DMS53 (cell line): ENCODE measurements around the gene ATN1.

ENCODE experiments used
- DNase-seq: peaks from one replicate; lab custom pipeline; 2025; lab: John Stamatoyannopoulos, UW

Gene ATN1

DNA sequence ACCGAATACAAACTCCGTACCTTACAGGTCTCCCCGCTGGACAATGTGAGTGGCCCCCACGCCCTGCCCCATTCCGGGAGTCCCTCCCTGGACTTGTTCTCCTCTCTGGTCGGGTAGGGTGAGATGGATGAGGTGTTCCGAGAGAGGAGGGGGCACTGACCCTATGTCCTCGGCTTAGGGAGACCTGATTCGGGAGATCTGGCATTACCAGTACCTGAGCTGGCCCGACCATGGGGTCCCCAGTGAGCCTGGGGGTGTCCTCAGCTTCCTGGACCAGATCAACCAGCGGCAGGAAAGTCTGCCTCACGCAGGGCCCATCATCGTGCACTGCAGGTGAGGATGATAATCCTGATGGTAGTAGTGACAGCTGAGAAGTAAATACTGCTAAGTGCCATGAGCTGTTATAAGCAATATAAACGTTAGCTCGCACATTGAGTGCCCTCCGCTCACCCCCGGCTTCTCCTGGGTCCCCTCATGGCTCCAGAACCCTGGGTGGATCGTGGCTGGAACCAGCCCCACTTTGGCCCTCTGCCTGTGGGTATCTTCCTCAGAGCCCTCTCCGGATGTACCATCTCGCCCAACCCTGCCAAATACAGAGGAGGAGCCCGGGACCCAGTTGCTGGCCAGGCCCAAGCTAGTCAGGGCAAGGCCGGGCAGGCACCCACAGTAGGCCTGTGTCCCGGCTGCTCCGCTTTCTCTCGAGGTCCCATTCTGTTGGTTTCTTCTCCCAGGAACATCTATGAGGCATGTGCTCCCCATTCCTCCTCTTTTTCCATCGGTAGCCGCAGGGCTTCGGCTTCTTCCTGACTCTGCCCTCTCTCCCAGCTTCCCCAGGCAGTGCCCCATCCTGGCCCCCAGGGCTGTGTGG, 30.2 kb downstream of the ATN1 start:
- no peak for DNase-seq

DNA sequence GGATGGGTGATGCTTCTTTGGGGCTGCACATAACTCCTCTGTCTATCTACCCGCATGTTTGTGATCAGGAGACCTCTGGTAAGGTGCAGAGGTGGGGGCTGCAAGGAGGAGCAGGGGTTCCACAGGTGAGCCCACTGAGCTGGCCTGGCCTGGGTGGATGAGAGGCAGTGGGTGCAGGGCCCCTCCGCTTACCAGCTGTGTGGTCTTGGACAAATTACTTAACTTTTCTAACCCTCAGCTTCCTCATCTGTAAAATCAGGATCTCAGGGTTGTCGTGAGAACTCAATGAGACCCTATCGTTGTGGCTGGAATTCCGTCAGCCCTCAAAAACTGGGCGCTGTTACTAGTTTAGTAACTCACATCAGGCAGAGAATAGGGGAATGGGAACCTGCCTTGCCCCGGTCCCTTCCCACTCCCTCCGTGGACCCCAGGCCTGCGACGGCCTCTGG, 30.9 kb downstream of the ATN1 start:
- no peak for DNase-seq

DNA sequence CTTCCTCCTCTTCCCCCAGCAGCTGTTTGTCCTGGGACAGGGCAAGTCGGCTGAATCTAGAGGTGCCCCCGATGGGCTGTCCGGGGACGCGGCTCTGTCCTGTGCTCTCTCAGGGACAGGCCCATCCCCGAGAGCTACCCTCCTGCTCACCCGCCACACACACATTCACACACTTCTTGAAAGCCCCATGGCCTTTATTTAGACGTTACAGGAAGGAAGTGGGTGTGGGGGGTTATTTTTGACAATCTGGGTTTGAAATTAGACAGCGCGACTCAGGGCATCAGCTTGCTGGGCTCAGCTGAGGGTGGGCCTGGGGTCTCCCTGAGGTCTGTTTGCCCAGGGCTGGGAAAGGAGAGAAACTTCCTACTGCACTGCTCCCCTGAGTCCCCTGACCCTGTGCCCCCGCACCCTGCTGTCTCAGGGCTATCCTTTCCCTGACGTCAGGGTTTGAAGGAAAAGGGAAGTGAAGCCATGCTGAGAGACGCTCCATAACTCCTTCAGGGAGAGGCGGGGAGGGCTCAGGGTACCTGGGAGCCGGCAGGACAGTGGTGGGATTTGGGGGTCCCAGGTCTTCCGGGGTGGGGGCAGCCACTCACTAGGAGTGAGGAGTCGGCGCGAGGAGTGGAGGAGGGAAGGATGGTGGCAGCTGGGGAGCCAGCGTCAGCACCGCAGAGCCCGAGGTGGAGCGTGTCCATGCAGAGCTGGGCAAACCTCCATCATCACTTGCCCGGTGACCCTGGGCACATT, 31.5 kb downstream of the ATN1 start:
- no peak for DNase-seq

DNA sequence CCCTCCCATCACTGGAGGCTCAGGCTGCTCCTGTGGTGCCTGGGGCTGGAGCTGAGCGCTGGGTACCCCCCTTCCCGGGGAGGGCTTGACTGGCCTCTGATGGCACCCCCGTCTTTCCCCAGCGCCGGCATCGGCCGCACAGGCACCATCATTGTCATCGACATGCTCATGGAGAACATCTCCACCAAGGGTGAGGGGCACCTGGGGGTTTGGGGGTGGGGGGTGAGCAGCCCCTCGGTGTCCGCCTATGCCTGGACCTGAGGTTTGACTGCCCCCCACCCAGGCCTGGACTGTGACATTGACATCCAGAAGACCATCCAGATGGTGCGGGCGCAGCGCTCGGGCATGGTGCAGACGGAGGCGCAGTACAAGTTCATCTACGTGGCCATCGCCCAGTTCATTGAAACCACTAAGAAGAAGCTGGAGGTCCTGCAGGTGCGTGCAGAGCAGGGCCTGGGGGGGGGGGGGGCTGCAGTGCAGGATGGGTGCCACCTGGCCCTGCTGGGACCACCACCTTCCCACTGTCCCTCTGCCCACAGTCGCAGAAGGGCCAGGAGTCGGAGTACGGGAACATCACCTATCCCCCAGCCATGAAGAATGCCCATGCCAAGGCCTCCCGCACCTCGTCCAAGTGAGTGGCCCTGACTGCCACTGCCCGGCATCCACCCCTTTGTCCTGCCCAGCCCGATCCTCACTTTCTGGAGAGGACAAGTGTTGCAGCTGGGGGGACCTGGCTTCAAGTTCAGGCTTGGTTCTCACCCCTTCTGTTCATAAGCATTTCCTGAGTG, 32.2 kb downstream of the ATN1 start:
- no peak for DNase-seq

DNA sequence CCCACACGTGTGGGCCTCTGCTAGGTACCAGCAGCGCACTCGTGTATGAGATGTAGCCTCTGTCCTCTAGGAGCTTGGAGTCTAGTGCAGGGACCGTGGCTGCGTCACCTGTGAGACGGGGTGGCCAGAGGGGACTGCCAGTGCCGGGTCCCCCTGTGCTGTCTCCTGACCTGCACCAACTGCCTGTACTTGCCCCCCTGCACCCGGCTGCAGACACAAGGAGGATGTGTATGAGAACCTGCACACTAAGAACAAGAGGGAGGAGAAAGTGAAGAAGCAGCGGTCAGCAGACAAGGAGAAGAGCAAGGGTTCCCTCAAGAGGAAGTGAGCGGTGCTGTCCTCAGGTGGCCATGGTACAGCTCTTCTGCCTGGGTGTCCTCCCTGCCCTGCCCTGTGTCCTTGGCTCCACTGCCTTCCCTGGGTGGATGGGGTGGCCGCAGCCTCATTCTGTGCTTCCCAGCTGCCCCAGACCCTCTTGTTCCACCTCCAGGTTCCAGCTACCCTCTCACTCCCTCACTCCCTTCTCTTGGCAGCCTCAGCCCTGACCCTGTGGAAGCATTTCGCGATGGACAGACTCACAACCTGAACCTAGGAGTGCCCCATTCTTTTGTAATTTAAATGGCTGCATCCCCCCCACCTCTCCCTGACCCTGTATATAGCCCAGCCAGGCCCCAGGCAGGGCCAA, 33.0 kb downstream of the ATN1 start:
- DNase-seq, result peak; percentile 77

DNA sequence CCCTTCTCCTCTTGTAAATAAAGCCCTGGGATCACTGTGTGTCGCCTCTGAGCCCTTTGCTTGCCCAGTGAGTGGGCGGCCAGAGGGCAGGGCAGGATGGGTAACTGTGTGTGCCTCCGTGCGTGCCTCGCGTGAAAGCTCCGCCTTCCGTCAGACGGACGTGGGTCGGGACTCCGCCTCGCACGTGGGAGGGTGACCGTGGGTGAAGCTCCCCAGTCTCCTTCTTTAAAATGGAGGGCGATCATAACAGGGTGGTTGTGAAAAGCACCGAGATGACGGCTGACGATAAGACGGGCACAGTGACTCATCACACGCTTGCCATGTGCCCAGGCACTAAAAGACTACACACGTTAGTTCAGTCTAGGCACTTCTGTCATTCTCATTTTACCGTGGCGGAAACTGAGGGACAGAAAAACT, 33.5 kb downstream of the ATN1 start:
- DNase-seq, result peak; percentile 94

DNA sequence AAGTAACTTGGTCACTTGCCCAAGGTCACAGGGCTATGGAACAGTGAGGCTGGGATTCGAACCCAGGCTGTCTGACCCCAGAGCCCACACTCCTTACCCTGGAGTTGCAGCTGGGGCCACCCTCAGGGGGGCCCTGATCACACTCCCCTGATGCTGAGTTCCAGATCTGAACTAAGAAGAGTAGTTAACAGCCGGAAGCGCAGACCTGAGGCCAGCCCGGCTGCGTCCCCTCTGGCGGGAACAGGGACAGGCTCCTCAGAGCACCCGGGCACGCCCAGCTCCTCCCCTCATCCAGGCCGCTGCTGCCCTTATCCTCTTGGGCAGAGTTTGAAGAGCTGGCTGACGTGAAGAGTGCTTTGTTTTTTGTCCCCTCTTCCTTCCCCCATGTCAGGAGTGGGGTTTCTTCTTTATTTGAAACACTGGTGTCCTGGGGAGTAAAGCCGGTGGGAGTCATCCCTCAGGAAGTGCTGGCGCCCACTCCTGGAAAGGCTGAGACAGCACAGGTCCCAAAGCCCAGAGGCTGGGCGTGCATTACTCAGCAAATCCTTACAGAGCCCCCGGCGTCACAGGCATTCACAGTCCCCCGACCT, 34.0 kb downstream of the ATN1 start:
- DNase-seq, result peak; percentile 99

DNA sequence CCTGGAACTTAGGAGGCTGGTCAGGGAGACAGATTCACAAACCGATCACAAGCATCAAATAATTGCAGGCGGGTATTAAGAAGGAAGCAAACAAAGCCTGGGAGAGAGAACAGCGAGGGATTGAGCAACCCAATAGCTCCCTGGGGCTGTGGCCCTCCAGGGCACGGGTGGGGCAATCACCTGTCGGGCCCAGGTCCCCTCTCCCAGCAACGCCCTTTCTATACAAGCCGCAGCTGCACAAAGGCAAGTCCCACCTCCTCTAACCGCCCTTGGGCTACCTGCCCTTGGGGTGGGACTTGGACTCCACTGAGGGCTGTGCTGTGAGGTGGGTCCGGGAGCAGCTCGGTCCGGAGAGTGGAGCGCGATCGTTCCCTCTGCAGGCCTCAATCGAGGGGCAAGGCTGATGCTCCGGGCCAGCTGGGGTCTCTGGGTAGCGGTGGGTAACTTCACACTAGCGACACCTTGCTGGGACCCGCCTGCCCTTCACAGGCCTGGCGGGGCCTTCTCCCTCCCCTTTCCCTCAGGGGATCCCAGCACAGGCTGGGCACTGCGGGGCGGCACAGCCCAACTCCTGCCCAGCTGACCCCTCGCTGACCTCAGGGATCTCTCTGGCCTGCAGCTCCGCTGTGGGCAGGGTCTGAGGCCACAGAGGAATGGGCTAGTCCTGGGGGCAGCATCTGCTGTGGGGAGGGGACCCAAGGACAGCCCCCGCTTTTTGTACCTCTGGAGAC, 34.7 kb downstream of the ATN1 start:
- peak; percentile 98 for DNase-seq

DNA sequence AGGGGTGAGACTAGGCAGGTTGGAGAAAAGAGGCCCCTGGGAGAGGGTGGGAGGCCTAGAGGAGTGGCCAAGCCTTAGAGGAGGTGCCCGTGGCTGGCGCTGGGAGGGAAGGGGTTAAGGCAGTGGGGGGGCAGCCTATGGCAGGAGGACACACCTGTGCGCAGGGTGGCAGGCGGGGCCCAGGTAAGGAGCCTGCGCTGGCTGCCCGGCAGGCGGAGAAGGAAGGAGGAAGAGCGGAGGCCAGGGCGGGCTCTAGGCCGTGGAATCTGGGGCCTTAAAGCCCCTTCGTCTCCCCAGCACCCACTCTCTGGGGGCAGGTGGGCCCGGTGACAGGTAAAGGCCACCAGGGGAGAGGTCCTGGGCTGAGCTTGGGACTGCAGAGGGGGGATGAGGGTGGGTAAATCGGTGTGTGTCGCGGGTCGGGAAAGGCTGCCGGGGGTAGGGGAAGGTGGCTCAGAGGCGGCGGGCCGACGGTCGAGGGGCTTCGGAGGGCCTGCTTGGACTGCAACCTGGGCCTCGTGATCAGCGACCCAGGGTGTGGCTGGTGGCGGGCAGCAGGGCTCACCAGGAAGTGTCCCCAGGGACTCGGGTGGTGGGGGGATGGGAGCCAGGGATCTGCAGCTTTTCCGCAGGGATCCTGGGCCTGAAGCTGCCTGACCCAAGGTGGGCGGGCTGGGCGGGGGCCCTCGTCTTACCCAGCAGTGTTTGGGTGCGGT, 35.4 kb downstream of the ATN1 start:
- peak; percentile 100 for DNase-seq

DNA sequence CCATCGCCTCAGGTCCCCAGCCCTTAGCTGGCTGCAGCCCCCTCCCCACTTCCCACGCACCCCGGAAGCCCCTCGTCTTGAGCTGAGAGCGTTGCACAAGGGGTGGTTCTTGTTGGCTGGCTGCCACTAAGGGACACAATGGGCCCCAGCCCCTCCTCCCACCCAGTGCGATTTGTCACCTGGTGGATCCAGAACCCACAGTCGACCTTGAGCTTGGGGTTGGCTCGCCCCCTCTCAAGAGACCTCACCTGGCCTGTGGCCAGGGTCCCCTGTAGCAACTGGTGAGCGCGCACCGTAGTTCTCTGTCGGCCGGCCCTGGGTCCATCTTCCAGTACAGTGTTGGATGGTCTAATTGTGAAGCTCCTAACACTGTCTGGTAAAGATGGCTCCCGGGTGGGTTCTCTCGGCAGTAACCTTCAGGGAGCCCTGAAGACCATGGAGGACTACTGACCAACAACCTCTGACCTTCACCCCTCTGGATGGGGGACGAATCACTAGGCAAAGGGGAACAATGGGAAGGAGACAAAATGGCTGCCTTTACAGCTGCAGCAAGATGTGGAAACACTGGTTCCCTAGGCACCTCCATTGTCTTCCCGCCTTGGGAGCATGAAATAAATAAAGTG, 36.1 kb downstream of the ATN1 start:
- DNase-seq, result peak; percentile 86

DNA sequence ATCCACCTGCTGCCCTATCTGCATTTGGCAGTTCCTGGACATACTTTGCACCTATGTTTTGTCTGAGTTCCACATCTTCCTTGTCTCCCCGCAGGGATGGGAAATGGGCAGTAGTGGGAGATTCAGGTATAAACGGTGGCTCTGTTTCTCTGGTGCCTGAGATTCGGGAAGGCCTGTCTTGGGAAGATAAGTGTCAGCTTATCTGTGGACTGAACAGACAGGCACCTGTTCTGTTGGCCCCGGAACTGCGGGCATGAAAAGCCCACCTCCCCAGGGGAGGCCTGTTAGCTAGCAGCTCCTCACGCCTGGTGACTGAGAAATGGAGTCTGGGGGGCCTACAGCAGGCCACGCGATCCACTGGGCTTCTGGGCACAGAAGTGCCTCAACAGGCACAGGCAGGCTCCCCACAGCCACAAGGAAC, 36.9 kb downstream of the ATN1 start:
- DNase-seq, result peak; percentile 76

DNA sequence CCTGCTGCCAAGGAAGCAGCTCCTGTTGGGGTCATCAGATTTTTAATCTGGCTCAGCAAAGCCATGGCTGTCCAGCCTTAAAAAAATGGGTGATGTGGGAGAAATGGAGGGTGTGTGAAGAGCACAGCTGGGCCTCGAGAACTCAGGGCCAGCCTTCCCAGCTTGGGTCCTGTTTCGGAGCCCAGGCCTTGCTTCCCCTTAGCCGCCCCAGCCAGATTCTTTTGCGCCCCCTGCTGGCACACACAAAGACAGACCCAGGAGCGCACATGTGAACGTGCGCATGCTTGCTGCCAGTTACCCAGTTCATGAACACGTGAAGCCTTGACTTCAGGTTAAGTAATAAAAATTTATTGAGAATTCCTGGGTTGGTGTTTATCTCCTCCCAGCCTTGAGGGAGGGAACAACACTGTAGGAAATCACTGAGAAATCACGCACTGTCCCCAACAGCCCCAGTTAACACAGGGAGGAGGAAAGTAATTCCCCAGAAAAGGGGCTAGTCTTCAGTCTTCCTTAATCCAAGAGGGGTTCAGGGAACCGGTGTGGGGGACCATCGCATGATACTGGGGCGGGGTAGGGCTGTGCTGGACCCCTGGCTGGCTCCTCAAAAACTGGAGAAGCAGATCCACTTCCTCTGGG, 37.4 kb downstream of the ATN1 start:
- DNase-seq, result peak; percentile 99

DNA sequence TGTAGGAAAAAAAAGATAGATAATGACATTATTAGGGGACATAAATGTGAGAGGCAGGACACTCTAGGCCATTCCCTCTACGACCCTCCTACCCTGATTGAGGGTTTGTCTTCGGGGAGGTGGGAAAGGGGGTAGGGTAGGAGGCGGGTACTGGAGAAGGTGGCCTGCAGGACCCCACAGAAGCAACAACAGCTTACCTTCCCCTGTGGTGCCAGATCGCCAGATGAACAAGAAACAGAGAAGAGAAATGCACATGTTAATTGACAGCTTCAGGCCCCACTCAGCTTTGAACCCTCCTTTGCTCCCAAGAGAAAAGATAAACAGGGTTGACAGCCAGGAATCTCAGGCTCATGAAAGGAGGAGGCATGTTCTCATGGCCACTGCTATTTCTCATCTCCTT, 38.0 kb downstream of the ATN1 start:
- peak; percentile 52 for DNase-seq

DNA sequence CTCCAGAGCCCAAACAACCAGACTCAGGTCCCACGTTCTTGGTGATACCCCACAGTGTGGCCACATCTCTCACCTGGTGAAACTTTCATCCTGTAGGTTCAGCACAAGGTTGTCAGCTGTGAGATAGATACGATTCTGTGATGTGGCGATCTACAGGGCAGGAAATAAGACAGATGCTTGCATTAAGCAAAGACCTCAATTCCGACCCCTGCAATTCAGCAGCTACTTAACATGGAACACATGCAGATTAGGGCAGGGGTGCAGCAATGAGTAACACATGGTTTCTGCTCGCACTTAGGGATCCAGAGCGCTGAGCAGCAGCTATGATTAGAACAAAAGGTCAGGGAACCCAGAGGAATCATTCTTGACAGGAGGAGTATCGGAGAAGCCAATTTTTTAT, 38.6 kb downstream of the ATN1 start:
- DNase-seq, result no peak

DNA sequence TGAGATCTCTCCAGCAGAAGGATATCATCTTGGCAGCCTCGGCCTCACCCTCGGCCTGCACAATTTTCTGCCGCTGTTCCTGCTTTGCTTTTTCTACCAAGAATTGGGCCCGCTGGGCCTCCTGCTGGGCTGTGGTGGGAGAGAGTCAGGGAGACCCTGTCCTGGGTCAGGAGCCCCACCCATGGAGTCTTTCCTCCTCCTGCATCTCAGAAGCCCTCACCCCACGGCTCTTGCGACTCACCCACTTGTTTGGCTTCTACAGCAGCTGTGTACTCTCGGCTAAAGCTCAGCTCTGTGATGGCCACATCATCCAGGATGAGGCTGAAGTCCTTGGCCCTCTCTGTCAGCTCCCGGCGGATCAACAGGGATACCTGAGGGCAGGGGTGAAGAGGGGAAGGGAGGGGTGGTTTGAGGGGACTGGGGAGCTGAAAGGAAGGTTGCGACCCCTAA, 39.9 kb downstream of the ATN1 start:
- DNase-seq, result peak; percentile 60

DNA sequence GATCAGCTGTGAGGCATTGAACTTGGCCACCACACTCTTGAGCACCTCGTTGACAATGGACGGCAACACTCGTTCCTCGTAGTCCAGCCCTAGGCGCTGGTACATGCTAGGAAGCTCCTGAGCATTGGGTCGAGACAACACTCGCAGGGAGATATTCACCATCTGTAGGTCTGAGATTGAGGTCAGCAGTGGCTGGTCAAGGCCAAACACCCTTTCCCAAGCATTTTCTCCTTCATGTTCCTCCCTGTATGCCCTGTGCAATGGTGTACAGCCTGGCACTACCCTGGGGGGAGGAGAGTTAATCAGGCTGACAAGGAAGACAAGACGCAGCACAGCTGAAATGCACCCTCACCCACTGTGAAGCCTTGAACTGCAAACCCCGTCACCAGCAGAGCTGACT, 40.7 kb downstream of the ATN1 start:
- DNase-seq, result no peak

DNA sequence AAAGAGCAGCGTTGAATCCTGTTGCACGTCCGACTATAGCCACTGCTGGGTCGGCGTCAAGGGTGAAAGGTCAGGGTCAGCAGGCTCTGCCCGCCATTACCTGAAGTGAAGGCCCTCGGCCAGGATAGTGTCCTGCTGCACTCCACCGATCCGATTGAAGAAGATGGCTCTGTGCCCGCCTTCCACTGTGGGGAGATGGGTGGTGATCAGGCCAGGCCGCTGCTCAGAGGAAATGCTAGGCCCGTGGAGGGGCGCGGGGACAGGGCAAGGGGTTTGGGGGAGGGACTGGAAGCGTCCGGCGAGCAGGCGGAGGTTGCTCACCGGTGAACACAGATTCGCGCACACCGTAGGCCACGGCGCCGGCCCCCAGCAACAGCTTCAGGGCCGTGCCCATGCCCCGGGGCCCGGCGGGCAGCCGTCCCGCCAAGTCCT, 42.4 kb downstream of the ATN1 start:
- no peak for DNase-seq

DNA sequence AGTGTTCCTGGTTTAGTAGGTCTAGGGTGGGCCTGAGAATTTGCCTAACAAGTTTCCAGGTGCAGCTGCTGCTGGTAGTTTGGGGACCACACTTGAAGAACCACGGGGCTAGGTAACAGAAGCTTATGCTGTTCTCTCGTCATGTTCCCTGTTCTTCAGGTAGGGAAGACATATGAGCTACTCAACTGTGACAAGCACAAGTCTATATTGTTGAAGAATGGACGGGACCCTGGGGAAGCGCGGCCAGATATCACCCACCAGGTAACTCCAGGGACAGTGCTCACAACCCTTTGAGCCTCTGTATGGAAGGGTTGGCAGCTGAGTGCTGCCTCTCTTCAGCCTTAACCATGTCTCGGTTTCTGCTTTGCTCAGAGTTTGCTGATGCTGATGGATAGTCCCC, 46.4 kb downstream of the ATN1 start:
- no peak for DNase-seq
